Measurements from ENCODE around the gene EIF3F.

EIF3F gene

DNA sequence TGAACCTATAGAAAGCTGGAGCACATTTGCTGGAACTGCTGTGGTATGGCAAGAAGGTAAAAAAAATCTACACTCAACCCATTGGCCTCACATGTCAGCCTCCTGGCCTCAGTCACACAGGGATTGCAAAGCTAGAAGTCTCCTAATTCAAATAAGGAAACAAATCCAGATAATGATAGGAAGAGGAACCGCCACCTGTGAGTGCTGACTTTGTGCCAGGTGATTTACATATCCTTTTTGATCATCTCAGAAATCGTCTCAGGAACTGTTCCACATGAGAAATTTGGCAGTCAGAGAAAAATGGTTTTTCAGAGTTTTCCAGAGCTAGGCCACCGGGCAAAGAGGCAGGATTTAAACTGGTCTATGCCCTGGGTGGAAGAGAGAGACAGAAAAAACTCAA is 22.9 kb upstream of the EIF3F start:
- in situ Hi-C loops (cut with HindIII; ENCODE audit: low sequenced_read_pairs): no loop called here

DNA sequence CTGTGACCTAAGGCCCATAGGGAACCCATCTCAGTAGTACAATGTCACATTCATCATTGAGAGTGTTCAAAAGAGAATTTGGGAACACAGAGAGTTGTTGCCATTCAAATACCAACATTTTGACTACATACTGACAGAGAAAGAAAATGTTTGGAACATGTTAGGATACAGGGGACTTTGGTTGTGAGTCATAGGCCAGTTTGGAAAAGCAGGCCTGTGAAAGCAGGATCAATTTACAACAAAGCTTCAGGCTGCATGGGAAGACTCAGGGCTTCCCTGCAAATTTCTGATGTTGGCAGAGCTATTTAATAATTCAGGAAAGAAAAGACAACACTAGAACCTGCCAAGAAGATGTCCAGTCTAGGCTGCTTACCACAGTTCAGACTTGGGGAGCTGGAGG is 22.3 kb upstream of the EIF3F start:
- in situ Hi-C loops (cut with HindIII; ENCODE audit: low sequenced_read_pairs): loop anchor here (5.0 kb wide), 1 partner anchor 73 kb away; no protein-coding TSS in a partner anchor
- DNase-seq (ENCODE audit: low read depth): no peak
- H3K4me3 ChIP-seq (ENCODE audit: low read depth, low read length): no peak overlapping the region
- TF ChIP-seq, protein P1, sequence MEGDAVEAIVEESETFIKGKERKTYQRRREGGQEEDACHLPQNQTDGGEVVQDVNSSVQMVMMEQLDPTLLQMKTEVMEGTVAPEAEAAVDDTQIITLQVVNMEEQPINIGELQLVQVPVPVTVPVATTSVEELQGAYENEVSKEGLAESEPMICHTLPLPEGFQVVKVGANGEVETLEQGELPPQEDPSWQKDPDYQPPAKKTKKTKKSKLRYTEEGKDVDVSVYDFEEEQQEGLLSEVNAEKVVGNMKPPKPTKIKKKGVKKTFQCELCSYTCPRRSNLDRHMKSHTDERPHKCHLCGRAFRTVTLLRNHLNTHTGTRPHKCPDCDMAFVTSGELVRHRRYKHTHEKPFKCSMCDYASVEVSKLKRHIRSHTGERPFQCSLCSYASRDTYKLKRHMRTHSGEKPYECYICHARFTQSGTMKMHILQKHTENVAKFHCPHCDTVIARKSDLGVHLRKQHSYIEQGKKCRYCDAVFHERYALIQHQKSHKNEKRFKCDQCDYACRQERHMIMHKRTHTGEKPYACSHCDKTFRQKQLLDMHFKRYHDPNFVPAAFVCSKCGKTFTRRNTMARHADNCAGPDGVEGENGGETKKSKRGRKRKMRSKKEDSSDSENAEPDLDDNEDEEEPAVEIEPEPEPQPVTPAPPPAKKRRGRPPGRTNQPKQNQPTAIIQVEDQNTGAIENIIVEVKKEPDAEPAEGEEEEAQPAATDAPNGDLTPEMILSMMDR (IDR thresholded peaks at IDR 0.05; ENCODE audit: low read depth, low read length, missing control alignments): no peak

More for the DNA sequence above, 22.9 kb upstream of the EIF3F start:
- DNase-seq (ENCODE audit: low read depth): no peak
- H3K4me3 ChIP-seq (ENCODE audit: low read depth, low read length): no peak overlapping the region
- TF ChIP-seq, protein P1 (IDR thresholded peaks at IDR 0.05; ENCODE audit: low read depth, low read length, missing control alignments): no peak

DNA sequence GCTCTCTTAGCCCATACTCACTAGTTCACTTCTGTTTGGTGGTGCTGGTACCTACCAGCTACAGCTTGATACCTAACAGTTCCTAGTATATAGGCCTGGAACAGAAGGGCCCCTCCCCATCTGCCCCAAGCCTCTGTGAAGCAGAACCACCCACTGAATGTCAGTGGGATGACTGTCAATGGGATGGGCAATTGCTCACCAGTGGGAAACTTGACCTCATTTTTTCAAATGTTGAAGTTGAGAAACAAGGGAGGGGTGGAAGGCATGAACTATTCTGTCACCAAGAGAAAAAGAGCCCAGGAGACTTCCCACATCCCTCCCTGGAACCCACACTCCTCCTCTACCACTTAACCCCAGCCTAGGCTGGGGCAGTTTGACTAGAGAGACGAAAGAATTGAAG is 21.8 kb upstream of the EIF3F start, which contains the start of gene NLRP10:
NLRP10 (minus strand) TSS at position 62 of the 400 bp plus-strand sequence. CDS start 1,952 bp downstream, outside the sequence.
- no peak for DNase-seq (ENCODE audit: low read depth)
- H3K4me3 ChIP-seq (ENCODE audit: low read depth, low read length): no peak within 1 kb of the TSS
- in situ Hi-C loops (cut with HindIII; ENCODE audit: low sequenced_read_pairs): loop anchor here (5.0 kb wide), 1 partner anchor 73 kb away; no protein-coding TSS in a partner anchor
- TF ChIP-seq, protein P1 (IDR thresholded peaks at IDR 0.05; ENCODE audit: low read depth, low read length, missing control alignments): no peak

DNA sequence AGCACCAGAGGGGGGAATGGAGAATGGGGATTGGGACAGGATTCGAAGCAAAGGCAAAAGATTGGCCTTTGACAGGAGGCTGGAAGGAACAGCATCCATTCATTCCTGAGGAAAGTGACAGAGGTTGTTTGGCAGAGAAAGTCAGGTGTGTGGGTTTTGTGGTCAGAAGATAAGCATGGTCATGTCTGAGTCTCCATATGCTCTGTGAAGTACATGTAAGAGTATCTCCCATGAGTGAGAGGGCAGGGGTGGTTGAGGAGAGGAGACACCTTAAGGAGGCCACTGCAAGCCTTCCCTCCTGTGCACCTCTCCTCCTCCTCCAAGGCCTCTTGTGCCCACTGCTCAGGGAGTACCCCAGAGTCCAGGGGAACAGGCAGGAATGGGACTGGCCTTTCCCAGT is 20.0 kb upstream of the EIF3F start:
- no peak for DNase-seq (ENCODE audit: low read depth)
- in situ Hi-C loops (cut with HindIII; ENCODE audit: low sequenced_read_pairs): loop anchor here (5.0 kb wide), 1 partner anchor 75 kb away; no protein-coding TSS in a partner anchor
- TF ChIP-seq, protein P1 (IDR thresholded peaks at IDR 0.05; ENCODE audit: low read depth, low read length, missing control alignments): no peak
- H3K4me3 ChIP-seq (ENCODE audit: low read depth, low read length): no peak overlapping the region

DNA sequence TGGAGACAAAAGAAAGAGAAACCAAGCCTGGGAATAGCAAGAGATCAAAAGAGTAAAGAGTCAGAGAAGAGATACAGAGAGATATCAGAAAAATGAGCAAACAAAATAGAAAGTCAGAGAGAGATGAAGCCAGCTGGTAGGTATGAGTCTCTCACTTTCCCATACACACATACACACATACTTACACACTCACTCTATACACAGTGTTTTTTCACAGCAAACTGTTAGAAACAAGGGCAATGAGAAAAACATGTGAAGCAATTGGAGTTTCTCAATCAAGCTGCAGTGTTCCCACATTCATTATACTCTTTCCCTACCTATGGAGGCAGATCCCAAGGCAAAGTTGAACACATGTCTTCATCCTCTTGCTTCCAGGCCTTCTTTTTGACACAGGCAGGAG is 19.3 kb upstream of the EIF3F start:
- in situ Hi-C loops (cut with HindIII; ENCODE audit: low sequenced_read_pairs): loop anchor here (5.0 kb wide), 1 partner anchor 76 kb away; no protein-coding TSS in a partner anchor
- TF ChIP-seq, protein P1 (IDR thresholded peaks at IDR 0.05; ENCODE audit: low read depth, low read length, missing control alignments): no peak
- no peak for DNase-seq (ENCODE audit: low read depth)
- H3K4me3 ChIP-seq (ENCODE audit: low read depth, low read length): no peak overlapping the region

DNA sequence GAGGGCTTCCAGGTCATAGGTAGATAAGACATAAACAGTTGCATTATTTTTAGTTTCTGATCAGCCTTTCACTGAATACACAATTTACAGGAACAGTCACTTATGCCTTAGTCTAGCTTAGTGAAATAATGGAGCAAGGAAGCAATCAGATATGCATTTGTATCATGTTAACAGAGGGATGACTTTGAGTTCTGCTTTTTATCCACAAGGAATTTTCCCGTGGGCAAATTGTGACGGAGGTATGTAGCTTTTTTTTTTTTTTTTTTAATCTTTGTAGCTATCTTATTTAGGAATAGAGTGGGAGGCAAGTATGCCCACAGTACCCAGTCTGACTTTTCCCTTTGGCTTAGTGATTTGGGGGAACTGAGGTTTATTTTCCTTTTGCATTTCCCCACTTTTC is 18.5 kb upstream of the EIF3F start:
- H3K4me3 ChIP-seq (ENCODE audit: low read depth, low read length): no peak overlapping the region
- TF ChIP-seq, protein P1 (IDR thresholded peaks at IDR 0.05; ENCODE audit: low read depth, low read length, missing control alignments): no peak
- no peak for DNase-seq (ENCODE audit: low read depth)
- in situ Hi-C loops (cut with HindIII; ENCODE audit: low sequenced_read_pairs): loop anchor here (5.0 kb wide), 1 partner anchor 76 kb away; no protein-coding TSS in a partner anchor

All from astrocyte of the cerebellum (primary cell).